SH-SY5Y (cell line): ENCODE results near the gene RXRA.

Experiments
- GATA2 ChIP-seq: IDR thresholded peaks from 2 replicates; pipeline ENCODE4 v1.6.1; 2011; ENCODE audit warnings: mild to moderate bottlenecking, low read depth, low read length
- GATA3 ChIP-seq: IDR thresholded peaks from 2 replicates; pipeline ENCODE4 v1.6.1; 2011; ENCODE audit warnings: low read depth, mild to moderate bottlenecking, low read length, moderate library complexity

- TF ChIP-seq GATA2 (no peak), GATA3 (no peak)
Observed at GRCh38 chr9:134368571-134368970, 42.3 kb downstream of the RXRA start.
